GM06990 (cell line): Measurements from ENCODE around the gene SMKR1.

Experiments used
- DNase-seq: peaks from one replicate; pipeline ENCODE4 v3.0.0-alpha.2; 2011; ENCODE audit not compliant: insufficient read length; ENCODE audit errors: extremely low read depth
- H3K27me3 ChIP-seq: replicated peaks from 2 replicates; pipeline ENCODE4 v1.6.0; 2011; ENCODE audit warnings: low read length; ENCODE audit not compliant: control insufficient read depth, insufficient read depth
- H3K36me3 ChIP-seq: 2 replicates; pipeline ENCODE4 v1.5.1; 2011; ENCODE audit warnings: low read length; ENCODE audit not compliant: control insufficient read depth, insufficient read depth
- H3K4me3 ChIP-seq: replicated peaks from 2 replicates; pipeline ENCODE4 v1.5.1; 2011; ENCODE audit warnings: low read depth, mild to moderate bottlenecking, control low read depth, low read length
- CTCF ChIP-seq: IDR thresholded peaks from 2 replicates; pipeline ENCODE4 v1.5.1; 2011; ENCODE audit warnings: low read length, control low read depth, mild to moderate bottlenecking, inconsistent platforms; ENCODE audit not compliant: insufficient read depth, poor library complexity, severe bottlenecking

The SMKR1 gene

DNA sequence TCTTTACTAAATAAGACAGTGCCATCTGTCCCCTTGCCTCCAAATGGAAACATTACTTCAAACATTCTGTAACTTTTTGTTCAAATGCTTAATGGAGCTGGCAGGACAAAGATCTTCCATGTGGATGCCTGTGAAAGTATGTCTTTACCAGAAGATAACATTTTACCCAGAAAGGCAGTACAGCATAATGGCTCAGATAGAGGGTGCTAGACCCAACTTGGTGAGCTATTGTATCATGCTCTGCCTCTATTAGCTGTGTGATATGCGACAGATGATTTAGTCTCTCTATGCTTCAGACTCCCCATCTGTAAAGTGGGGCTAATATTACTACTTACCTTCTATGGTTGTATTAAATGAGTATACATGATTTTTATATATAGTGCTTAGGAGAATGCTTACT is 8.8 kb upstream of the SMKR1 start:
- no peak overlapping the region for H3K4me3 ChIP-seq
- no peaks in the 10 kb centered on the region for H3K36me3 ChIP-seq
- DNase-seq: no peak
- peak; percentile 33 for TF ChIP-seq CTCF
- no peaks in the 10 kb centered on the region for H3K27me3 ChIP-seq

DNA sequence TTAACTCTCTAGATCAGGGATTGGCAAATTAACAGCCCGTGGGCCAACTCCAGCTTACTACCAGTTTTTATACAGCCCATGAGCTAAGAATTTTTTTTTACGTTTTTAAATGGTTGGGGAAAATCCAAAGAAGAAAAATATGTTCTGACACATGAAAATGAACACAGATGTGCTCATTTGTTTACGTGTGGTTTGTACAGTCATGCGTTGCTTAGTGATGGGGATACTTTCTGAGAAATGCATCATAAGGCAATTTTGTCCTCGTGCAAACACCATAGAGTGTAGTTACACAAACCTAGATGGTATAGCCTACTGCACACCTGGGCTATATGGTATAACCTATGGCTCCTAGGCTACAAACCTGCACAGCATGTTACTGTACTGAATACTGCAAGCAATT is 8.3 kb upstream of the SMKR1 start:
- H3K27me3 ChIP-seq: no peaks in the 10 kb centered on the region
- DNase-seq: peak; percentile 47
- no peak for TF ChIP-seq CTCF

DNA sequence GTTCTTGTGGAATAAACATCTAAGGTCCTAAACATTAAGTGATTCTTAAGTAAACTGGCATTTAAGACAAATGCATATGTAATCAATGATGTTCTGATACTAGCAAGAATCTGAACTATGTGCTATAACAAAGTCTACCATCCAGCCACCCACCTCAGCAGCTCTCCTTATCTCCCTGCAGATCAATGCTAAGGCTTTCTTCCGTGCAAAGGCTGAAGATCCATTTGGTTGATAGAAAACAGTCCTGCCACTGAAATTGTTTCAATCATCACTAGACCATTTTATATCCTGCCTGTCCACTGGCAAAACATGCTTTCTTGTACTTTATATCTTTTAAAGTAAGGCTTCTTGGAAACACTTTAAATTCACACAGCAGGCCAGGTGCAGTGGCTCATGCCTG is 6.3 kb upstream of the SMKR1 start:
- no peak for TF ChIP-seq CTCF
- Histone ChIP-seq H3K4me3 (no peak overlapping the region), H3K36me3 (no peaks in the 10 kb centered on the region), H3K27me3 (no peaks in the 10 kb centered on the region)
- no peak for DNase-seq

More for the DNA sequence above, 8.3 kb upstream of the SMKR1 start:
- Histone ChIP-seq H3K36me3 (no peaks in the 10 kb centered on the region), H3K4me3 (no peak overlapping the region)

GRCh38 chr7:129496653-129497052 is 5.7 kb upstream of the SMKR1 start:
- no peak overlapping the region for H3K4me3 ChIP-seq
- DNase-seq: no peak
- TF ChIP-seq CTCF: no peak
- no peaks in the 10 kb centered on the region for H3K36me3 ChIP-seq
- H3K27me3 ChIP-seq: no peaks in the 10 kb centered on the region

DNA sequence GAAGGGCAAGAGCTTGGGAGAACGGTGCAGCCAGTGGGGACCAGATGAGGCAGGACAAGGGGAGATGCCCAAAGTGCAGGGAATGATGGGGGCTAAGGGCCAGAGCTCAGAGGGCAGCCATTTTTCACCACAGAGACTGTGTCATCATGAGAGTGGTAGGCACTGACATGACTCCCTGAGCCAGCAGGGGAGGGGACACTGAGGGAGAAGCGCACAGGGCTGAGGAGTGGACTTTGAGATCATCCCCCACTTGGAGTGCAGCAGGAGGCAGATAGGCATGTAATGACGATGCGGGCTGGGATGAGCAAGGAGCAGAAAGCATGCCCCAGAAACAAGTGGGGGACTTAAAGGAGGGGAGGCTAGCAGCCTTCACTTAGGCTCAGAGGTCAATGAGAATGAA is 5.2 kb upstream of the SMKR1 start:
- no peak for DNase-seq
- no peak overlapping the region for H3K4me3 ChIP-seq
- no peaks in the 10 kb centered on the region for H3K36me3 ChIP-seq
- H3K27me3 ChIP-seq: no peaks in the 10 kb centered on the region
- no peak for TF ChIP-seq CTCF

- TF ChIP-seq CTCF: no peak
- Histone ChIP-seq H3K36me3 (no peaks in the 10 kb centered on the region), H3K27me3 (no peaks in the 10 kb centered on the region), H3K4me3 (no peak overlapping the region)
- DNase-seq: no peak
These were observed 4.3 kb upstream of the SMKR1 start for GRCh38 chr7:129498021-129498420.
